ENCODE results near the gene COL1A1.
A peak's percentile ranks its signal among the peaks of the same experiment; 100 is the strongest.

COL1A1 gene

DNA sequence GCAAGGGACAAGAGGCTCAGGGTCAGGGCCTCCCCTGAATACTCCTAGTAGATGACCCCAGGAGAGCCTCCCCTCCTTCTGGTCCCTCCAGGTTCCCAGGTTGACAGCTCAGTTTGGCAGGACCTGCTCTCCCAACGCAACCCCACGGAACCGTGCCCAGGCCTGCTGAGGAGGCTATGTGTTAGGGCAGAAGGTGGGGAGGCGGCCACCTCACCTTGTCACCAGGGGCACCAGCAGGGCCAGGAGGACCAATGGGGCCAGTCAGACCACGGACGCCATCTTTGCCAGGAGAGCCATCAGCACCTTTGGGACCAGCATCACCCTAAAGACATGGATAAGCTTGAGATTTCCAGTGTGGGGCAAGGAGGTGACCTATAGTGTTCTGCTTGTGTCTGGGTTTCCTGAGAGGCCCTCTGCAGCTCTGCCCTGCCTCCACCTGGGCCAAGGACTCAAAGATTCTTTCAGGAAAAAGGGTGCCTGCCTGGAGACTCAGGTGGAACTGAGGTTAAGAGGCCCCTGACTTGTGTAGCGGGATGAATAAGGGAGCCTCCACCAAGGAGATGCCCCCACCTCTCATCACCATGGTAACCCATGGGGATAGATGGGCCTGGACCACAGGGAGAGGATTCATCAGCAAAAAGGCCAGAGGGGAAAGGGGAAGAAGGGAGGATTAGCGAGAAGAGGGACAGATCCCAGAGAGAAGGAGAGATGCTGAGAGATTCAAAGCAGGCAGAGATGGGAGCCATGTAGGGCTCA lies 10.7 kb downstream of the COL1A1 start:
- ChIA-PET CTCF (interaction anchor here (1.2 to 1.6 kb wide), 4 partner anchors 77 to 83 kb away, joined by 4 to 5 read pairs (median 4); partner anchors contain the start of gene TMEM92), POLR2A (interaction anchor here (0.8 to 44.9 kb wide), 5 partner anchors 11 to 75 kb away, joined by 4 to 2316 read pairs (median 146); partner anchors contain the start of genes COL1A1 and TMEM92)
- DNase-seq (ENCODE audit: low read depth, low spot score) = no peak
- no peak overlapping the region; the same call in 1 of the 2 replicates for H3K4me3 ChIP-seq (ENCODE audit: low read depth, low read length)
- TF ChIP-seq, protein P1, sequence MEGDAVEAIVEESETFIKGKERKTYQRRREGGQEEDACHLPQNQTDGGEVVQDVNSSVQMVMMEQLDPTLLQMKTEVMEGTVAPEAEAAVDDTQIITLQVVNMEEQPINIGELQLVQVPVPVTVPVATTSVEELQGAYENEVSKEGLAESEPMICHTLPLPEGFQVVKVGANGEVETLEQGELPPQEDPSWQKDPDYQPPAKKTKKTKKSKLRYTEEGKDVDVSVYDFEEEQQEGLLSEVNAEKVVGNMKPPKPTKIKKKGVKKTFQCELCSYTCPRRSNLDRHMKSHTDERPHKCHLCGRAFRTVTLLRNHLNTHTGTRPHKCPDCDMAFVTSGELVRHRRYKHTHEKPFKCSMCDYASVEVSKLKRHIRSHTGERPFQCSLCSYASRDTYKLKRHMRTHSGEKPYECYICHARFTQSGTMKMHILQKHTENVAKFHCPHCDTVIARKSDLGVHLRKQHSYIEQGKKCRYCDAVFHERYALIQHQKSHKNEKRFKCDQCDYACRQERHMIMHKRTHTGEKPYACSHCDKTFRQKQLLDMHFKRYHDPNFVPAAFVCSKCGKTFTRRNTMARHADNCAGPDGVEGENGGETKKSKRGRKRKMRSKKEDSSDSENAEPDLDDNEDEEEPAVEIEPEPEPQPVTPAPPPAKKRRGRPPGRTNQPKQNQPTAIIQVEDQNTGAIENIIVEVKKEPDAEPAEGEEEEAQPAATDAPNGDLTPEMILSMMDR (IDR thresholded peaks at IDR 0.05; ENCODE audit: insufficient read depth, low read length, missing control alignments) = no peak

DNA sequence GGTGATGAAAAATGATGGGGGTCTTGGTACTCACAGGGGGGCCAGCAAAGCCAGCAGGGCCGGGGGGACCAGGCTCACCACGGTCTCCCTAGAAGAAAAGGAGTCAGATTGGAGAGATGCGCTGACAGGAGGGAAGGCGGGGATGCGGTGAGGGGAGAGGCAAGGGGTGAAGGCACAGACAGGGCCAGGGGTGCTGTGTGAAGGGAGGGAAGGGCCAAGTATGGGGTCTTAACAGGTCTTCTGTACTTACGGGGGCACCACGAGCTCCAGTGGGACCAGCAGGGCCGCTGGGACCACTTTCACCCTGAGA lies 11.2 kb downstream of the COL1A1 start:
- ChIA-PET CTCF (interaction anchor here (1.2 to 1.6 kb wide), 4 partner anchors 77 to 84 kb away, joined by 4 to 5 read pairs (median 4); partner anchors contain the start of gene TMEM92), POLR2A (interaction anchor here (1.6 to 44.9 kb wide), 4 partner anchors 10 to 75 kb away, joined by 6 to 2316 read pairs (median 781); partner anchors contain the start of genes COL1A1 and TMEM92)
- TF ChIP-seq, protein P1 (IDR thresholded peaks at IDR 0.05; ENCODE audit: insufficient read depth, low read length, missing control alignments) = no peak
- DNase-seq (ENCODE audit: low read depth, low spot score) = no peak
- no peak overlapping the region; the same call in 1 of the 2 replicates for H3K4me3 ChIP-seq (ENCODE audit: low read depth, low read length)

DNA sequence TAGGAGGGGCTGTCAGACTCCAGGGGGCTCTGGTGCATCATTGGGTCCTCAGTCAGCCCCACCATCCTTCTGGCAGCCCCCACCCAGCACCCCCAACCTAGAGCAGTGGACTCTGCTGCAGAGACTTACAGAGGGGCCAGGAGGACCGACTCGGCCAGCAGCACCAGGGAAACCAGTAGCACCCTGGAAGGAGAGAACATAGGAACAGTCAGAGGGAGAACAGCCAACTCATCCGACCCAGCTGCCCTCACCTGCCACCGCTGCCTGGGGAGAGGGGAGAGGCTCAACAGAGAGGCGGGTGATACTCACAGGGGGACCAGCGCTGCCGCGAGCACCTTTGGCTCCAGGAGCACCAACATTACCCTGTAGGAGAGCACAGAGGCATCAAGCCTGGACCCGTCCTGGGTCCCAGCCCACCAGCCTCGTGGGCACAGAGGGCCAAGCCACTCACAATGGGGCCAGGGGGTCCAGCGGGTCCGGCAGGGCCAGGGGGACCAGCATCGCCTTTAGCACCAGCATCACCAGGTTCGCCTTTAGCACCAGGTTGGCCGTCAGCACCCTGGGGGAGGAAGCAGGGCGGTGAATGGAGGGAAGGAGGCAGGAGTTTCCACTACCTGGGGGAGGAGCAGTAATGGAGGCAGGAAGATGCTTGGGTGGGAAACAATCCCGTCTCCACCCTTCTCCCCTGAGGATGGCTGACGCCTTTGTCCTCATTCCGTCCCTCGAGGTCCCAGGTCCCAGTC lies 11.7 kb downstream of the COL1A1 start:
- TF ChIP-seq, protein P1 (IDR thresholded peaks at IDR 0.05; ENCODE audit: insufficient read depth, low read length, missing control alignments) = no peak
- H3K4me3 ChIP-seq (ENCODE audit: low read depth, low read length) = no peak overlapping the region; the same call in 1 of the 2 replicates
- CTCF ChIA-PET = interaction anchor here (1.2 to 3.1 kb wide), 5 partner anchors 78 to 84 kb away, joined by 4 to 17 read pairs (median 5); partner anchors contain the start of gene TMEM92
- no peak for DNase-seq (ENCODE audit: low read depth, low spot score)
- POLR2A ChIA-PET = interaction anchor here (1.6 to 44.9 kb wide), 6 partner anchors 7 to 76 kb away, joined by 6 to 2316 read pairs (median 150); partner anchors contain the start of genes COL1A1 and TMEM92

DNA sequence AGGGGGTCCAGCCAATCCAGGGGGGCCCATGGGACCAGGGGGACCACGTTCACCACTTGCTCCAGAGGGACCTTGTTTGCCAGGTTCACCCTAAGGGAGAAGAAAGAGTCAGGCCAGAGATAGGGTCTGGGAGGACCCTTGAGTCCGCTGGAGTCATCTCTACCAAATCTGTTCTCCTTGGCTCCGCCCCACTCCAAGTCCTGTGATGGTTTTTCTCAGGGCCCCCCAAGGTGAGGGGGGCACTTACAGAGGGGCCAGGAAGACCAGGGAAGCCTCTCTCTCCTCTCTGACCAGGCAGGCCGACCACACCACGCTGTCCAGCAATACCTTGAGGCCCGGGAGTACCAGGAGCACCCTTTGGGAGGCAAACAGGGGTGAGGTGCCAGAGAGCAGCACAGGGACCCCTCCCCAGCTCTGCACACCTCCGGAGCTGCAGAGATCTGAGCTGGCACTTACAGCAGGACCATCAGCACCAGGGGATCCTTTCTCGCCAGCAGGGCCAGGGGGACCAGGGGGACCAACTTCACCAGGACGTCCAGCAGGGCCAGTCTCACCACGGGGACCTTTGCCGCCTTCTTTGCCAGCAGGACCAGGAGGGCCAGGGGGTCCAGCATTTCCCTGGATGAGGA lies 12.4 kb downstream of the COL1A1 start:
- POLR2A ChIA-PET = interaction anchor here (0.9 to 44.9 kb wide), 7 partner anchors 7 to 108 kb away, joined by 4 to 2316 read pairs (median 43); partner anchors contain the start of genes COL1A1 and TMEM92
- TF ChIP-seq, protein P1 (IDR thresholded peaks at IDR 0.05; ENCODE audit: insufficient read depth, low read length, missing control alignments) = no peak
- H3K4me3 ChIP-seq (ENCODE audit: low read depth, low read length) = no peak overlapping the region; the same call in 1 of the 2 replicates
- DNase-seq (ENCODE audit: low read depth, low spot score) = no peak
- CTCF ChIA-PET = interaction anchor here (3.1 kb wide), 1 partner anchor 80 kb away, joined by 17 read pairs; no protein-coding TSS in a partner anchor

DNA sequence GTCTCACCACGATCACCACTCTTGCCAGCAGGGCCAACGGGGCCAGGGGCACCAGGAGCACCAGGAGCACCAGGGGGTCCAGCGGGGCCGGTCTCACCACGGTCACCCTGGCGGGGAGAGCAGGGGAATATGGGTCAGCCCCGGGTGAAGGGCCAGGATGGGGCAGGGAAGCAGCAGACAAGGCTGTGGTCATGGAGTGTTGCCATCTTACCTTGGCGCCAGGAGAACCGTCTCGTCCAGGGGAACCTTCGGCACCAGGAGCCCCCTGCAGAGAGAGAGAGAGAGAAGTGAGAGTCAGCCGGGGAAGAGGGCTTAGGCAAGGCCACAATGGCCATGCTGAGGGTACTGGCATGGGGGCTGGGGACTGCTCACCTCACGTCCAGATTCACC lies 12.9 kb downstream of the COL1A1 start:
- POLR2A ChIA-PET = interaction anchor here (0.9 to 44.9 kb wide), 8 partner anchors 8 to 109 kb away, joined by 4 to 2316 read pairs (median 37); partner anchors contain the start of genes COL1A1 and TMEM92
- TF ChIP-seq, protein P1 (IDR thresholded peaks at IDR 0.05; ENCODE audit: insufficient read depth, low read length, missing control alignments) = no peak
- peak overlapping the region; percentile 12 for H3K4me3 ChIP-seq (ENCODE audit: low read depth, low read length)
- CTCF ChIA-PET = interaction anchor here (0.8 to 3.1 kb wide), 5 partner anchors 8 to 108 kb away, joined by 3 to 17 read pairs (median 4); no protein-coding TSS in a partner anchor
- no peak for DNase-seq (ENCODE audit: low read depth, low spot score)
